ENCODE measurements around the gene TXNL1.

The TXNL1 gene

DNA sequence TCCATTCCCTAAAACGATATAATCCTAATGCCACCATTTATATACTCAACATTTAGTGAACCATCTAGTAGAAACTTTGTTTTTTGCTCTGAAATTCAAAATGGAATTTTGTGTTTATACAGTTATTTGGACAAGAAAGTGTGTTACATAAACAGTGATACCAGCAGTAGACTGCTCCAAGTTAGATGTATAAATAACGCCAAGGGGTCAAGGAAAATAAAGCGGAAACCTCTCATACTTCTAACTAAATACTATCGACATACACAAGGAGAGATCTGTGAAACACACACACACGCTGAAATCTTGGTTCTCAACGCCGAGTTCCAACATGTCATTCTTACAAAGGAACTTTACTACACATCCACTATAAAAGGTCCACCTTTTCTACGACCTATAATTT, 1.2 kb downstream of the TXNL1 start:
- TF ChIP-seq, protein P1, sequence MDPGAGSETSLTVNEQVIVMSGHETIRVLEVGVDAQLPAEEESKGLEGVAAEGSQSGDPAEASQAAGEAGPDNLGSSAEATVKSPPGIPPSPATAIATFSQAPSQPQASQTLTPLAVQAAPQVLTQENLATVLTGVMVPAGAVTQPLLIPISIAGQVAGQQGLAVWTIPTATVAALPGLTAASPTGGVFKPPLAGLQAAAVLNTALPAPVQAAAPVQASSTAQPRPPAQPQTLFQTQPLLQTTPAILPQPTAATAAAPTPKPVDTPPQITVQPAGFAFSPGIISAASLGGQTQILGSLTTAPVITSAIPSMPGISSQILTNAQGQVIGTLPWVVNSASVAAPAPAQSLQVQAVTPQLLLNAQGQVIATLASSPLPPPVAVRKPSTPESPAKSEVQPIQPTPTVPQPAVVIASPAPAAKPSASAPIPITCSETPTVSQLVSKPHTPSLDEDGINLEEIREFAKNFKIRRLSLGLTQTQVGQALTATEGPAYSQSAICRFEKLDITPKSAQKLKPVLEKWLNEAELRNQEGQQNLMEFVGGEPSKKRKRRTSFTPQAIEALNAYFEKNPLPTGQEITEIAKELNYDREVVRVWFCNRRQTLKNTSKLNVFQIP (CRISPR knock-in tag; IDR thresholded peaks at IDR 0.05; ENCODE audit: borderline replicate concordance, low read depth) = no peak
- no peak for TF ChIP-seq PPARA (CRISPR knock-in tag; IDR thresholded peaks at IDR 0.05; ENCODE audit: borderline replicate concordance)
- no peak for TF ChIP-seq ZNF8 (CRISPR knock-in tag; IDR thresholded peaks at IDR 0.05)
- TF ChIP-seq TOX (CRISPR knock-in tag; IDR thresholded peaks at IDR 0.05; ENCODE audit: borderline replicate concordance) = no peak
- TF ChIP-seq, protein P2, sequence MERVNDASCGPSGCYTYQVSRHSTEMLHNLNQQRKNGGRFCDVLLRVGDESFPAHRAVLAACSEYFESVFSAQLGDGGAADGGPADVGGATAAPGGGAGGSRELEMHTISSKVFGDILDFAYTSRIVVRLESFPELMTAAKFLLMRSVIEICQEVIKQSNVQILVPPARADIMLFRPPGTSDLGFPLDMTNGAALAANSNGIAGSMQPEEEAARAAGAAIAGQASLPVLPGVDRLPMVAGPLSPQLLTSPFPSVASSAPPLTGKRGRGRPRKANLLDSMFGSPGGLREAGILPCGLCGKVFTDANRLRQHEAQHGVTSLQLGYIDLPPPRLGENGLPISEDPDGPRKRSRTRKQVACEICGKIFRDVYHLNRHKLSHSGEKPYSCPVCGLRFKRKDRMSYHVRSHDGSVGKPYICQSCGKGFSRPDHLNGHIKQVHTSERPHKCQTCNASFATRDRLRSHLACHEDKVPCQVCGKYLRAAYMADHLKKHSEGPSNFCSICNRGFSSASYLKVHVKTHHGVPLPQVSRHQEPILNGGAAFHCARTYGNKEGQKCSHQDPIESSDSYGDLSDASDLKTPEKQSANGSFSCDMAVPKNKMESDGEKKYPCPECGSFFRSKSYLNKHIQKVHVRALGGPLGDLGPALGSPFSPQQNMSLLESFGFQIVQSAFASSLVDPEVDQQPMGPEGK (CRISPR knock-in tag; IDR thresholded peaks at IDR 0.05; ENCODE audit: borderline replicate concordance) = no peak
- TF ChIP-seq ESRRG (CRISPR knock-in tag; IDR thresholded peaks at IDR 0.05) = no peak
- ATAC-seq = no peak

DNA sequence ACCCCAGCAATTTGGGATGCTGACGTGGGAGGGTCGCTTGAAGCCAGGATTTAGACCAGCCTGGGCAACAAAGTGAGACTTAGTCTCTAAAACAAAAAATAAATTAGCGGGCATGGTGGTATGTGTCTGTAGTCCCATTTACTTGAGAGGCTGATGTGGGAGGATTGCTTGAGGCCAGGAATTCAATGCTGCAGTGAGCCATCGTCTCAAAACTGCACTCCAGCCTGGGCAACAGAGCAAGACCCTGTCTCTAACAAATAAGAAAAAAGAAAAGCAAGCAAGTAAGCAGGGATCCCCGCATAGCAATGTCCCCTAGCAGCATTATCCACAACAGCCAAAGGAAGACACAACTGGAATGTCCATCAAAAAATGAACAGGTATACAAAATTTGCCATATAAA, 3.4 kb downstream of the TXNL1 start:
- ATAC-seq = no peak
- TF ChIP-seq ZNF565 (CRISPR knock-in tag; conservative IDR thresholded peaks at IDR 0.05; ENCODE audit: low read depth) = no peak

DNA sequence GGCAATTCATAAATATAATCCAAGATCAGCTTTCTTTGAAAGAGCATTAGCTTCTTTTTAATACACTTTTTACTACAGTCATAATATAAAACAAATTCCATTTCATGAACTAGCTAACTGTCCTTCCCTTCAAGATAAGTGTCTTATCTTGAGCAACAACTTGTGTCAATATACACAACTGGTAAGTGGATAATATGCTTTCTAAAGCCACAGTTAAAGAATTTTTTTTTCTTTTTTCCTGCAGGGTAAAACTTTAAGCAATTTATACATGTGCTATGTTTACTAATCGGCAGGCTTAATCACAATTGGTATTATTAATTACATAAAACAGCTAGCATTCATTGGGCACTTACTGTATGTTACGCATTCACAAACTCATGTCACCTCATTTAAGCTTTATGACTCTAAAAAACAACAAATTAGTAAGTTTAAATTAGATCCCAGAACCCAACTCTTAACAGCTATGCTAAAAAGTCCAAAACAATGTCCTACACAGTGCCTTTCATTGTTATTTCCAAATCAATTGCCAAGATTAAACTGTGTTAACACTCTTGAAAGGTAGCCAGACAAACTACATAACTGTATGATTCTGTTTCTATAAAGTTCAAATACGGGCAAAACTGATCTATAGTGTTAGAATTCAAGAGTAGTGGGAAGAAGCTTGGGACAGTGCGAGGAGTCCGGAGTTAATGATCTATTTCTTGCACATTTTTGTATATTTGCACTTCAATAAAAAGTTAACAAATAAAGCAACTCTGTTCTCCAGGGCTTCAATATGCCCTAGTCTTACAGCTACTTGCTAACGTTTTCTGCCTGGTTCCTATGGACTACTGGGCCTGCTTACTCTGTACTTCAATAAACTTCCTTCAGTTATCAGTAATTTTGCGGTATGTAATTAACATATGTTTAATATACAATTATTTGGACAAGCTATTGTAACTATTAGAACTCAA, 6.0 kb downstream of the TXNL1 start:
- ATAC-seq = no peak
- TF ChIP-seq ZFP3 (CRISPR knock-in tag; IDR thresholded peaks at IDR 0.05) (no peak), CSDC2 (CRISPR knock-in tag; IDR thresholded peaks at IDR 0.05) (no peak), ZNF8 (CRISPR knock-in tag; IDR thresholded peaks at IDR 0.05) (no peak), ZNF565 (CRISPR knock-in tag; conservative IDR thresholded peaks at IDR 0.05; ENCODE audit: low read depth) (no peak)

DNA sequence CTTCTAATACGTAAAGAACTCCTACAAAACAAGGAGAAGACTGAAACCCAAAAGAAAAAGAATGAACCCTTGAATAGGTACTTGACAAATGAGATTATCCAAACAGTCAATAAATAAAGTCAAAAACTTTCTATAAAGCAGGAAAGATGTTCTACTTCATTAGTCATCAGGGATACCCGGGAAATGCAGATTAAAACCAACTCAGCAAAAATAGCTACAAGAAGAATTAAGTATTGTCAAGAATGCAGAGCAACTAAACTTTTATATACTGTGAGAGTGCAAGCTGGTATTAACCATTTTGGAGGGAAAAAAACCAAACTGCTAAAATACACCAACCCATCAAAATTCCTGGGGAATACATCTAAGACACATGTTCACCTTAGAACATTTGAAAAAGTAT, 10.4 kb downstream of the TXNL1 start:
- ATAC-seq = no peak
- TF ChIP-seq, protein P3, sequence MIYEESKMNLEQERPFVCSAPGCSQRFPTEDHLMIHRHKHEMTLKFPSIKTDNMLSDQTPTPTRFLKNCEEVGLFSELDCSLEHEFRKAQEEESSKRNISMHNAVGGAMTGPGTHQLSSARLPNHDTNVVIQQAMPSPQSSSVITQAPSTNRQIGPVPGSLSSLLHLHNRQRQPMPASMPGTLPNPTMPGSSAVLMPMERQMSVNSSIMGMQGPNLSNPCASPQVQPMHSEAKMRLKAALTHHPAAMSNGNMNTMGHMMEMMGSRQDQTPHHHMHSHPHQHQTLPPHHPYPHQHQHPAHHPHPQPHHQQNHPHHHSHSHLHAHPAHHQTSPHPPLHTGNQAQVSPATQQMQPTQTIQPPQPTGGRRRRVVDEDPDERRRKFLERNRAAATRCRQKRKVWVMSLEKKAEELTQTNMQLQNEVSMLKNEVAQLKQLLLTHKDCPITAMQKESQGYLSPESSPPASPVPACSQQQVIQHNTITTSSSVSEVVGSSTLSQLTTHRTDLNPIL (CRISPR knock-in tag; IDR thresholded peaks at IDR 0.05; ENCODE audit: low read depth) = no peak
- no peak for TF ChIP-seq OSR1 (CRISPR knock-in tag; IDR thresholded peaks at IDR 0.05)
- no peak for TF ChIP-seq ZNF8 (CRISPR knock-in tag; IDR thresholded peaks at IDR 0.05)
- no peak for TF ChIP-seq RARB (CRISPR knock-in tag; IDR thresholded peaks at IDR 0.05)
- TF ChIP-seq ARNTL (CRISPR knock-in tag; IDR thresholded peaks at IDR 0.05; ENCODE audit: borderline replicate concordance, low read depth) = no peak
- no peak for TF ChIP-seq TOX (CRISPR knock-in tag; IDR thresholded peaks at IDR 0.05; ENCODE audit: borderline replicate concordance)
- TF ChIP-seq TCF4 (CRISPR knock-in tag; IDR thresholded peaks at IDR 0.05; ENCODE audit: borderline replicate concordance) = no peak
- TF ChIP-seq ZC3H10 (CRISPR knock-in tag; IDR thresholded peaks at IDR 0.05) = no peak

DNA sequence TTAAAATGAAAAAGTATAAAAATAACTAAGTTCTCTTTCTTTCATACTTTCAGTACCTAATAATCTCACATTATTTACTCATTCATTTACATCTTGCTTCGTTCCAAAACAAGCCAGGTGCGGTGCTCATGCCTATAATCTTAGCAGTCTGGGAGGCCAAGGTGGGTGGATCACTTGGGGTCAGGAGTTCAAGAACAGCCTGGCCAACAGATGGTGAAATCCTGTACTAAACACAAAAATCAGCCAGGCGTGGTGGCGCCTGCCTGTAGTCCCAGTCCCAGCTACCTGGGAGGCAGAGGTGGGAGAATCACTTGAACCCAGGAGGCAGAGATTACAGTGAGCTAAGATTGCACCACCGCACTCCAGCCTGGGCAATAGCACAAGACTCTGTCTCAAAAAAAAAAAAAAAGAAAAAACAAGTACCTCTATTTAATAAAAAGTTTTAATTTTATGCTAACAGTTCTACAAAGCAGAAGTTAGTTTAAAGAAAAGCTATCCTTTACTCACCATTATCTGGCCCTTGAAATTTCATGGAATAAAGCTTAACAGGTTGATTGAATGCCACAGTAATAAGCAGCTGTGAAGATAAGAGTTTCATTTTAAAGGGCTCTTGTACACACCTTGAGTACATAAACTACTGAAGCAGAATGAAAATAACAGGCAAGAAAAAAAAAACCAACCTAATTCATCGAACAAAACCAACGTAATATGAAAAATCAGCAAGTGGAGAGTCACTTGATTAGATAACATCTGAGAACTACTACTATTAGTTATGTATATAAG, 22.5 kb downstream of the TXNL1 start:
- ATAC-seq = no peak
- TF ChIP-seq SNAI2 (CRISPR knock-in tag; IDR thresholded peaks at IDR 0.05) = no peak
- TF ChIP-seq, protein P1 (CRISPR knock-in tag; IDR thresholded peaks at IDR 0.05; ENCODE audit: borderline replicate concordance, low read depth) = no peak
- TF ChIP-seq PPARA (CRISPR knock-in tag; IDR thresholded peaks at IDR 0.05; ENCODE audit: borderline replicate concordance) = no peak
- TF ChIP-seq TCF4 (CRISPR knock-in tag; IDR thresholded peaks at IDR 0.05; ENCODE audit: borderline replicate concordance) = no peak
- TF ChIP-seq ZC3H10 (CRISPR knock-in tag; IDR thresholded peaks at IDR 0.05) = no peak
- no peak for TF ChIP-seq CSDC2 (CRISPR knock-in tag; IDR thresholded peaks at IDR 0.05)
- no peak for TF ChIP-seq ARNTL (CRISPR knock-in tag; IDR thresholded peaks at IDR 0.05; ENCODE audit: borderline replicate concordance, low read depth)
- TF ChIP-seq ZNF565 (CRISPR knock-in tag; conservative IDR thresholded peaks at IDR 0.05; ENCODE audit: low read depth) = no peak
- TF ChIP-seq GLIS3 (CRISPR knock-in tag; IDR thresholded peaks at IDR 0.05) = no peak
- no peak for TF ChIP-seq ZNF8 (CRISPR knock-in tag; IDR thresholded peaks at IDR 0.05)
- TF ChIP-seq, protein P3 (CRISPR knock-in tag; IDR thresholded peaks at IDR 0.05; ENCODE audit: low read depth) = no peak
- TF ChIP-seq ZFP3 (CRISPR knock-in tag; IDR thresholded peaks at IDR 0.05) = no peak
- TF ChIP-seq, protein P2 (CRISPR knock-in tag; IDR thresholded peaks at IDR 0.05; ENCODE audit: borderline replicate concordance) = no peak
- no peak for TF ChIP-seq ISL1 (CRISPR knock-in tag; IDR thresholded peaks at IDR 0.05)

Measured in SK-N-SH treated with all-trans-retinoic acid at 6 μM for 48 hours (cell line).